Ishikawa (cell line): ENCODE data around the gene INSIG1.

Source experiments
- CEBPB ChIP-seq: IDR thresholded peaks from 2 replicates; pipeline ENCODE4 v1.6.1; 2012
- CREB1 ChIP-seq: IDR thresholded peaks from 2 replicates; pipeline ENCODE4 v1.6.1; 2012; ENCODE audit warnings: low read depth
- EGR1 ChIP-seq: IDR thresholded peaks from 2 replicates; pipeline ENCODE4 v1.6.1; 2012
- EP300 ChIP-seq: IDR thresholded peaks from 2 replicates; pipeline ENCODE4 v1.6.1; 2012; ENCODE audit warnings: borderline replicate concordance
- FOXM1 ChIP-seq: IDR thresholded peaks from 2 replicates; pipeline ENCODE4 v1.6.1; 2012; ENCODE audit warnings: low read depth, borderline replicate concordance
- NFIC ChIP-seq: IDR thresholded peaks from 2 replicates; pipeline ENCODE4 v1.6.1; 2012
- RAD21 ChIP-seq: IDR thresholded peaks from 2 replicates; pipeline ENCODE4 v1.6.1; 2012; ENCODE audit warnings: low read depth
- TAF1 ChIP-seq: IDR thresholded peaks from 2 replicates; pipeline ENCODE4 v1.6.1; 2012; ENCODE audit warnings: low read depth, mild to moderate bottlenecking
- TCF12 ChIP-seq: IDR thresholded peaks from 2 replicates; pipeline ENCODE4 v1.6.1; 2012; ENCODE audit warnings: low read depth
- TEAD4 ChIP-seq: IDR thresholded peaks from 2 replicates; pipeline ENCODE4 v1.6.1; 2012
- YY1 ChIP-seq: IDR thresholded peaks from 2 replicates; pipeline ENCODE4 v1.6.1; 2012; ENCODE audit warnings: low read depth
- ZBTB7A ChIP-seq: IDR thresholded peaks from 2 replicates; pipeline ENCODE4 v1.6.1; 2012; ENCODE audit warnings: low read depth
- TF ChIP-seq, protein P1 (sequence below): IDR thresholded peaks from 2 replicates; pipeline ENCODE4 v1.6.1; 2012
- TF ChIP-seq, protein P2 (sequence below): IDR thresholded peaks from 2 replicates; pipeline ENCODE4 v1.6.1; 2012
- TF ChIP-seq, protein P3 (sequence below): IDR thresholded peaks from 2 replicates; pipeline ENCODE4 v1.6.1; 2012; ENCODE audit warnings: low read depth, mild to moderate bottlenecking

INSIG1 gene

DNA sequence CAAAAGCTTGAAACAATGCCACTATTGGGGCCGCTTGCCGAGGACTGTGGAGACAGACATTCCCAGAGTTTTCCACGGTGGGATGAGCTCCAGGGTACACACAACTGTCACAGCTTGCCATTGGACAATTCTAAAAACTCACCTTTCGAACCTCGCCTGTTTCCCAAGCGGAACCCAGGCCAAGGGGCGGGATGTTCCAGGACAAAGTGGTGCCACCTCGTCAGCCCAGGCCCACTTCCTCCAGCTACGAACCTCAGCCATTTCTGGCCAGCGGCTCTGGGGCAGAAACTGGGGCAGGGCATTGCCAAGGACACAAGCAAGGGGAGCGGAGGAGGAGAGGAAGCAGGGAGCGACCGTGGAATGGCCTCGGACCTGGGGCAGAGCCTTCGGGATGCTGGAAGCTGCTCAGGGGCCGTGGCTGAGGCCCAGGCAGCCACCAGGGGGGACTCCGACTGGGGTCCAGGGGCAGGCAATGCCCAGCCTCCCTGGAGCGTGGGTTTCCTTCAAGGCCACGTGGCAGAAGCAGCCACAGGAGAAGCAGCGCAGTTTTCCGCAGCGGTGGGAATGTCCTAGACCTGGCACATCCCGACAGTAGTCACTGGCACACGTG, 44.7 kb upstream of the INSIG1 start:
- TF ChIP-seq FOXM1 = peak; percentile 63
- TF ChIP-seq NFIC = no peak
- TF ChIP-seq TCF12 = no peak

- TF ChIP-seq EGR1 (no peak), RAD21 (no peak), CREB1 (no peak), ZBTB7A (no peak), YY1 (no peak), FOXM1 (no peak), NFIC (no peak), TAF1 (no peak), TCF12 (no peak), TEAD4 (no peak), EP300 (no peak), CEBPB (no peak)
- TF ChIP-seq, protein P1, sequence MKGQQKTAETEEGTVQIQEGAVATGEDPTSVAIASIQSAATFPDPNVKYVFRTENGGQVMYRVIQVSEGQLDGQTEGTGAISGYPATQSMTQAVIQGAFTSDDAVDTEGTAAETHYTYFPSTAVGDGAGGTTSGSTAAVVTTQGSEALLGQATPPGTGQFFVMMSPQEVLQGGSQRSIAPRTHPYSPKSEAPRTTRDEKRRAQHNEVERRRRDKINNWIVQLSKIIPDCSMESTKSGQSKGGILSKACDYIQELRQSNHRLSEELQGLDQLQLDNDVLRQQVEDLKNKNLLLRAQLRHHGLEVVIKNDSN = no peak
- TF ChIP-seq, protein P2, sequence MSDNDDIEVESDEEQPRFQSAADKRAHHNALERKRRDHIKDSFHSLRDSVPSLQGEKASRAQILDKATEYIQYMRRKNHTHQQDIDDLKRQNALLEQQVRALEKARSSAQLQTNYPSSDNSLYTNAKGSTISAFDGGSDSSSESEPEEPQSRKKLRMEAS = no peak
- TF ChIP-seq, protein P3, sequence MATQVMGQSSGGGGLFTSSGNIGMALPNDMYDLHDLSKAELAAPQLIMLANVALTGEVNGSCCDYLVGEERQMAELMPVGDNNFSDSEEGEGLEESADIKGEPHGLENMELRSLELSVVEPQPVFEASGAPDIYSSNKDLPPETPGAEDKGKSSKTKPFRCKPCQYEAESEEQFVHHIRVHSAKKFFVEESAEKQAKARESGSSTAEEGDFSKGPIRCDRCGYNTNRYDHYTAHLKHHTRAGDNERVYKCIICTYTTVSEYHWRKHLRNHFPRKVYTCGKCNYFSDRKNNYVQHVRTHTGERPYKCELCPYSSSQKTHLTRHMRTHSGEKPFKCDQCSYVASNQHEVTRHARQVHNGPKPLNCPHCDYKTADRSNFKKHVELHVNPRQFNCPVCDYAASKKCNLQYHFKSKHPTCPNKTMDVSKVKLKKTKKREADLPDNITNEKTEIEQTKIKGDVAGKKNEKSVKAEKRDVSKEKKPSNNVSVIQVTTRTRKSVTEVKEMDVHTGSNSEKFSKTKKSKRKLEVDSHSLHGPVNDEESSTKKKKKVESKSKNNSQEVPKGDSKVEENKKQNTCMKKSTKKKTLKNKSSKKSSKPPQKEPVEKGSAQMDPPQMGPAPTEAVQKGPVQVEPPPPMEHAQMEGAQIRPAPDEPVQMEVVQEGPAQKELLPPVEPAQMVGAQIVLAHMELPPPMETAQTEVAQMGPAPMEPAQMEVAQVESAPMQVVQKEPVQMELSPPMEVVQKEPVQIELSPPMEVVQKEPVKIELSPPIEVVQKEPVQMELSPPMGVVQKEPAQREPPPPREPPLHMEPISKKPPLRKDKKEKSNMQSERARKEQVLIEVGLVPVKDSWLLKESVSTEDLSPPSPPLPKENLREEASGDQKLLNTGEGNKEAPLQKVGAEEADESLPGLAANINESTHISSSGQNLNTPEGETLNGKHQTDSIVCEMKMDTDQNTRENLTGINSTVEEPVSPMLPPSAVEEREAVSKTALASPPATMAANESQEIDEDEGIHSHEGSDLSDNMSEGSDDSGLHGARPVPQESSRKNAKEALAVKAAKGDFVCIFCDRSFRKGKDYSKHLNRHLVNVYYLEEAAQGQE = no peak
Observed at GRCh38 chr7:155254018-155254417, 43.7 kb upstream of the INSIG1 start.

DNA sequence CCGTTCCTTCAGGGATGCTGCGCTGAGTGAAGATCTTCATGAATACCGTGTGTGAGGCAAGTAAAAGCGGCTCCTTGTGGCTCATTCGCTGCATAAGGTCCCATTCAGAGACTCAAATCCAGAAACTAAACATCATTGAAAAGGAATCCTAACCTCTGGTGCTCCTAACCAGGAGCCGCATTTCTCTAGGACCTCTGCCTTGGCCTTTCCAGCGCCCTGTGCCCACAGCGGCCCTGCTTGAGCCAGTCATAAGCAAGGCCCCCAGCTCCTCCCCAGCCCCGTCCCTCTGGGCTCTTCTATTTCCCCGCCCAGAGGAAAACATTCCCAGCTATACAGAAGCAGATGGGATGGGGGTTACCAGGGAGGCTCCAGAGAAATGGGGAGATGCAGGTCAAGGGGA, 42.6 kb upstream of the INSIG1 start:
- TF ChIP-seq EP300 (no peak), EGR1 (no peak), CREB1 (no peak), TCF12 (no peak), FOXM1 (no peak), TAF1 (no peak), NFIC (no peak), RAD21 (no peak), ZBTB7A (no peak), YY1 (no peak), CEBPB (no peak), TEAD4 (no peak)
- TF ChIP-seq, protein P3 = no peak
- TF ChIP-seq, protein P2 = no peak
- TF ChIP-seq, protein P1 = no peak

GRCh38 chr7:155255621-155256020, 42.1 kb upstream of the INSIG1 start:
- TF ChIP-seq, protein P3 = no peak
- TF ChIP-seq TEAD4 (no peak), EP300 (no peak), FOXM1 (no peak), ZBTB7A (no peak), CREB1 (no peak), YY1 (no peak), TCF12 (no peak), EGR1 (no peak), RAD21 (no peak), NFIC (no peak), TAF1 (no peak), CEBPB (no peak)
- TF ChIP-seq, protein P1 = no peak
- TF ChIP-seq, protein P2 = no peak
